ENCODE results near the gene MYO5B. TPM values are rescaled to one million over a fixed set of nuclear protein-coding genes. Genes with fewer than 3 reads are reported as not detected.

MYO5B gene
- total RNA-seq, 1 donor from 2014 or later, result 39.1 TPM

GRCh38 chr18:49857708-49858107 lies 337.2 kb downstream of the MYO5B start:
- Mint-ChIP-seq H3K4me3 (ENCODE audit: low read depth) (no peak overlapping the region), H3K9me3 (ENCODE audit: low read depth) (no peaks in the 10 kb centered on the region), H3K27ac (no peak overlapping the region), H3K4me1 (ENCODE audit: low read depth) (peaks cover 17% of the 10 kb centered on the region), H3K36me3 (ENCODE audit: insufficient read depth) (no peaks in the 10 kb centered on the region), H3K27me3 (no peaks in the 10 kb centered on the region)
- TF ChIP-seq CTCF (IDR thresholded peaks at IDR 0.05; ENCODE audit: unreplicated experiment), result no peak
- no peak for DNase-seq (ENCODE audit: low spot score, unreplicated experiment)

DNA sequence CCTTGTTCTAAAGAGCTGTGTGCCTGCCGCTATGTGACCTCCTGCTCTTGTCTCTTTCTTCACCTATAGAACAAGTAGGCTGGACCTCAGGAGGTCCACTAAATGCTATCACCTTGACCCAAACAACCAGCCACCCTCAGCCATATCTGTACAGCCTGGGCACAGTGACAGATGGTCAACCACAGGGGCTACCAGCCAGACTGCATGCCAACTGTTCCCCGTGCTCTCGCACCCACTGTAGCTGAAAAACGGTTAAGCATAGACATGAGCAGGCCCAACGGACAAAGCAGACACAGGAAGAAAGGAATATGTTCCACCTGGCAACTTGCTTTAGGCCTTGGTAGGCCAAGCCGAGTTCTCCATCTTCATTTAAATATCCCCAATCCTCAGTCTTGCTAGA lies 338.5 kb downstream of the MYO5B start:
- no peak for DNase-seq (ENCODE audit: low spot score, unreplicated experiment)
- Mint-ChIP-seq H3K4me3 (ENCODE audit: low read depth) (no peak overlapping the region), H3K36me3 (ENCODE audit: insufficient read depth) (peaks cover 1% of the 10 kb centered on the region), H3K27me3 (no peaks in the 10 kb centered on the region), H3K4me1 (ENCODE audit: low read depth) (peaks cover 17% of the 10 kb centered on the region), H3K9me3 (ENCODE audit: low read depth) (no peaks in the 10 kb centered on the region), H3K27ac (no peak overlapping the region)
- TF ChIP-seq CTCF (IDR thresholded peaks at IDR 0.05; ENCODE audit: unreplicated experiment), result no peak

DNA sequence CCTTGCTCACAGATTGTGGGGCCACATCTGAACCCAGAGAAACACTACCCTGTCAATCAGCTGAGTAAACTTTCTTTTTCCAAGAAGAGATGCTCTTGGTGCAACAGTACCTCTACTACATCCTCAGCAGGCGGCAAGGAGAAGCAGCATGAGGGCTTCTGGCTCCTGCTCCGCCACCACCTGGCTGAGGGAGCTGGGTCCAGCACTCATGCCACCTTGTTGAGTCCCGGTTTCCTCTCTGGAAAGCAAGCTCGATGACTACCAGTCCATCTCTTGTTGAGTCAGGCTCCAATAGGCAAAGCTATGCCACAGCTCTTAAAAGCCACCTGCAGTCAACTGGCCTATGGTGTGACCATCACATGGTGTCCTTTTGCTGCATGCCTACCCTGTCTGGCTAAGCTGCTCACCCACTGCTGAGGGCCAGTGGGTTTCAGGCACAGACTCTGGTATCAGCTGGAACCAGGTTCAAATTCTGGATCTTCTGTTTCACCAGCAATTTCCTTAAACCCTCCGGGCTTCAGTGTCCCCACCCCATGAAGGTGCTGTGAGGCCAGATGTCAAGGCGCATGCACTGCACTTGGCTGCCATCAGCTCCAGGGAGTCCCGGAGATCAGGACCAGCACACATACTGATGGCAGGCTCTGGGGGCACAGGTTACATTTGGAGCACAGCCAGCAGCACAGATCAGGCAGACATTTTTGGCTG lies 339.1 kb downstream of the MYO5B start:
- no peaks in the 10 kb centered on the region for H3K9me3 Mint-ChIP-seq (ENCODE audit: low read depth)
- peaks cover 17% of the 10 kb centered on the region for H3K4me1 Mint-ChIP-seq (ENCODE audit: low read depth)
- no peak overlapping the region for H3K4me3 Mint-ChIP-seq (ENCODE audit: low read depth)
- no peak overlapping the region for H3K27ac Mint-ChIP-seq
- DNase-seq (ENCODE audit: low spot score, unreplicated experiment), result no peak
- H3K36me3 Mint-ChIP-seq (ENCODE audit: insufficient read depth), result peaks cover 1% of the 10 kb centered on the region
- no peak for TF ChIP-seq CTCF (IDR thresholded peaks at IDR 0.05; ENCODE audit: unreplicated experiment)
- H3K27me3 Mint-ChIP-seq, result no peaks in the 10 kb centered on the region

GRCh38 chr18:49854681-49855080 lies 340.3 kb downstream of the MYO5B start:
- Mint-ChIP-seq H3K36me3 (ENCODE audit: insufficient read depth) (peaks cover 2% of the 10 kb centered on the region), H3K4me1 (ENCODE audit: low read depth) (peaks cover 15% of the 10 kb centered on the region), H3K27ac (no peak overlapping the region), H3K27me3 (no peaks in the 10 kb centered on the region), H3K9me3 (ENCODE audit: low read depth) (no peaks in the 10 kb centered on the region), H3K4me3 (ENCODE audit: low read depth) (no peak overlapping the region)
- no peak for DNase-seq (ENCODE audit: low spot score, unreplicated experiment)
- TF ChIP-seq CTCF (IDR thresholded peaks at IDR 0.05; ENCODE audit: unreplicated experiment), result no peak

GRCh38 chr18:49853436-49853835 lies 341.5 kb downstream of the MYO5B start:
- no peak for TF ChIP-seq CTCF (IDR thresholded peaks at IDR 0.05; ENCODE audit: unreplicated experiment)

More at GRCh38 chr18:49853436-49853835, 341.5 kb downstream of the MYO5B start:
- Mint-ChIP-seq H3K27me3 (no peaks in the 10 kb centered on the region), H3K4me1 (ENCODE audit: low read depth) (peaks cover 7% of the 10 kb centered on the region), H3K9me3 (ENCODE audit: low read depth) (no peaks in the 10 kb centered on the region), H3K4me3 (ENCODE audit: low read depth) (no peak overlapping the region), H3K27ac (no peak overlapping the region), H3K36me3 (ENCODE audit: insufficient read depth) (peaks cover 7% of the 10 kb centered on the region)
- DNase-seq (ENCODE audit: low spot score, unreplicated experiment), result no peak

All from progenitor cell of endocrine pancreas (in vitro differentiated cells).